ENCODE results near the gene LAD1. TPM values are rescaled to one million over a fixed set of nuclear protein-coding genes. Genes with fewer than 3 reads are reported as not detected.

The LAD1 gene
- total RNA-seq, 1 donor from 2014 or later: 1.9 TPM

DNA sequence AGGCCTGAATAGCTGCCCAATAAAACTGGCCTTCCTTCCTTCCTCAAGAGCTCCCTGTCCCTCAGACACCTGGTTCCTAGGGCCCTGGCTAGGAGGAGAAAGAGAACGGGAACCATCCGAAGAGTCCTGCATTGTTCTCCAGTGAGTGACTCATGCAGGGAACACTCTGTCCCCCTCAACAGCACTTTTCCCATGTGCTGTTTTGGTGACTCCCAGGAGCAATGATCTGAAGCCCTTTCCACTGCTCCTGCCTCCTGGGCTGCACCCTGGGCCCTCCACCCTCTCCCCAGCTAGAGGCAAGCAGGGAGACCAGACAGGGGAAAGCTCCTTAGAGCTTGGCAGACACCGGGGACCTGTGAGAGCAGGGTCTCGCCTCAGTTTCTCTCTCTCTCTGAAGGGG is 40.5 kb downstream of the LAD1 start:
- DNase-seq (no peak), ATAC-seq (ENCODE audit: poor library complexity) (no peak)
- intact Hi-C loops (cut with DNase I): no loop called here

DNA sequence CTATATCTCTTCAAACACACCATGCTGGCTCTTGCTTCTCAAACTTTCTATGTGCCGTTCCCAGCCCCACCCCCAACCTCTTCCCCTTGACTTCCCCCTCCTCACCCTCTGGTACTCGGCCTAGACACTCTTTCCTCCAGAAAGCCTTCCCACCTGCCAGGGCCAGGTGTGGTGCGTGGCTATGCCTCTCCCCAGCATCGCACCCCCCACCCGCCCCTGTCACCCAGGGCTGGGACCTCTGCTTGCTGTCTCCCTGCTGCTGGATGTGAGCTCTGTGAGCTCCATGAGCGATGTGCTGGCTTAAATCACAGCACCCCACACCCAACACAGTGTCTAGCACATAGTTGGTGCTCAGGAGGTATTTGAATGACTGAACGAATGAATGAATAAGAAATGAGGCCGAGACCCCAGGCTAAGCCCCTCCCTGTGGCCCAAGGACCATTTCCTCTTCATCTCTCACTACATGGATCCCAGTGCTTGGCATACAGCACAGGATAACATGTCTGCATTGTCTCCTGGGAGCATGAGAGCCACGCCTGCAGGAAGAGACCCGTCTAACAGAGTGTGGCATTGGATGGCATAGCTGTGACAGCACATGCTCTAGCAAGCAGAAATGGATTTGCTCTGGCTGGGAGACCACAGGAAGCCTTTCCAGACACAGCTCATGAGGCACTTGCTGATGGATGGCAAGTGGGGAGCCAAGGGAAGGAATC is 41.3 kb downstream of the LAD1 start:
- intact Hi-C loops (cut with DNase I): no loop called here
- DNase-seq: no peak
- ATAC-seq (ENCODE audit: poor library complexity): peak; percentile 25

GRCh38 chr1:201357211-201357610 is 41.9 kb downstream of the LAD1 start:
- DNase-seq (peak; percentile 67), ATAC-seq (ENCODE audit: poor library complexity) (peak; percentile 38)
- intact Hi-C loops (cut with DNase I): no loop called here

DNA sequence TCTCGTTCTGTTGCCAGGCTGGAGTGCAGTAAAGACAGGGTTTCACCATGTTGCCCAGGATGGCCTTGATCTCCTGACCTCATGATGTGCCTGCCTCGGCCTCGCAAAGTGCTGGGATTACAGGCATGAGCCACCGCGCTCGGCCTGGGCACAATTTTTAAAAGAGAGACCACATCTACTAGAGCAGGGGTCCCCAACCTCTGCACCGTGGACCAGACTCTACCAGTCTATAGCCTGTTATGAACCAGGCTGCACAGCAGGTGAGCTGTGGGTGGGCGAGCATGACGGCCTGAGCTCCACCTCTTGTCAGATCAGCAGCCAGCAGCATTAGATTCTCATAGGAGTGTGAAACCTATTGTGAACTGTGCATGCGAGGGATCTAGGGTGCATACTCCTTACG is 42.4 kb downstream of the LAD1 start:
- DNase-seq (no peak), ATAC-seq (ENCODE audit: poor library complexity) (peak; percentile 6)
- intact Hi-C loops (cut with DNase I): no loop called here

DNA sequence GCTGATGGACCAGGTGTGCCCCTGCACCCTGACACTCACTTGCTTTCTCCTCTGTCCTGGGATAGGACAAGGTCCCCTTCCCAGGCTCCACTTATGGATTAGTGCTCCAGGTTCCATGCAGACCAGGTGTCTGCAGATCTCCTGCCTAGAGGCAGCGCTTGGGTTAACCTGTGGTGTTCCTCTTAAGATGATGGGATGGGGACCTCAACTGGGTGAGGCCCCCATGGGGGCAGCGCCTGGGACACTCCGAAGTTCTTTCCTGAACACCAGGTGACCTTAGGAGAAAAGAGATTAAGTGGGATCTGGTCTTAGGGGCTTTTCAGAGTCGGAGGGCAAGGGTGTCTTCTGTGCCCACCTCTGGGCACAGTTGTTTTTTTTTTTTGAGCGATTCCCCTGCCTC is 42.9 kb downstream of the LAD1 start:
- ATAC-seq (ENCODE audit: poor library complexity) (peak; percentile 0), DNase-seq (no peak)

GRCh38 chr1:201355471-201355870 is 43.7 kb downstream of the LAD1 start:
- DNase-seq (no peak), ATAC-seq (ENCODE audit: poor library complexity) (no peak)
- intact Hi-C loops (cut with DNase I): no loop called here

More for the DNA sequence above, 42.9 kb downstream of the LAD1 start:
- intact Hi-C loops (cut with DNase I): no loop called here

DNA sequence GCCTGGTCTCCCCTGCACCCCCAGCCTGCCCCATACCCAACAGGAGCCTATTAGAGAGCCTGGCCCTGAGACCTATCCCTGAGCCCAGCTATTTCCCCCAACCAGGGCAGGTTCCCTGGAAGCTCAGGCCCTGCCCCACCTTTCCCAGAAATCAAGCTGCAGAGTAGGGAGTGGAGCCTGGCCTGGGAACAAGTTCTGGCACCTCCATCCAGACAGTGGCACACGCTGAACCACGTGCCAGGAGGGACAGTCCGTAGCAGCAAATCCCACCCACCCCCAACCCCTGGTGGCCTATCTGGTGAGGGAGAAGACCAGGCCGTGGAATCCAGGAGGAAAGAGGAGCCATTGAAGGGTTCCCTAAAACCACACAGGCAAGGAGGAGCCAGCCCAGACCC is 44.2 kb downstream of the LAD1 start:
- DNase-seq (no peak), ATAC-seq (ENCODE audit: poor library complexity) (no peak)
- intact Hi-C loops (cut with DNase I): no loop called here

DNA sequence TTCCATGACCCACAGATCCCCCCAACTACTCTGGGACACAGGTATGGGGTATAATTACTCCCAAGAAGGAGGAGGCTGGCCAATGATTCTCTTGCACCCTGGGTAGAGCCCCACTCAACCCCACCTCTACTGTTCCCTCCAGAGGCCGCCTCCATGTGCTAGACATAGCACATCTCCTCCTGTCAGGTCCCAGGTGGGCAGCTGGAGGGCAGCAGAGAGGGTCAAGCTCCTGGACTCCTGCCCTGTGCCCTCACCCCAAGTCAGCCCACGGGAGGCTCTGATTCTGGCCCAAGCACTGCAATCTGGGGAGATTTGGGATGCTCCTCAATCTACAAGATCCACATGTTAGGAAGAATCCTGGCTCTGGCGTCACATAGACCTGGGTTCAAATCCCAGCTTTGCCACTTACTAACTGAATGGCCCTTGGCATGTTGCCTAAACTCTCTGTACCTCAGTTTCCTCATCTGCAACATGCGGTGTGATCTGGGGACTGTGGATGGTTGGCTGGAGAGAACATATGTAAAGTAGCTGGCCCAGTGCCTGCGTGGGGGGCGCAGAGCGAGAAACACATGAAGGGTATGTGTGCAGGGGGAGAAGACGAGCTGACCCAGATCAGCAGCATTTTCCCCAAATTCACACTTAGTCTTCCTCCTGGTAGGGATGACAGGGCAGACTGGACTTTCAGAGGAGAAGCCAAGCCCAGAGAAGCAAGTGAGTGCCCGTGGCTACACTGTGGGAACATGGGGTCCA is 44.8 kb downstream of the LAD1 start:
- intact Hi-C loops (cut with DNase I): no loop called here
- ATAC-seq (ENCODE audit: poor library complexity): no peak
- no peak for DNase-seq

DNA sequence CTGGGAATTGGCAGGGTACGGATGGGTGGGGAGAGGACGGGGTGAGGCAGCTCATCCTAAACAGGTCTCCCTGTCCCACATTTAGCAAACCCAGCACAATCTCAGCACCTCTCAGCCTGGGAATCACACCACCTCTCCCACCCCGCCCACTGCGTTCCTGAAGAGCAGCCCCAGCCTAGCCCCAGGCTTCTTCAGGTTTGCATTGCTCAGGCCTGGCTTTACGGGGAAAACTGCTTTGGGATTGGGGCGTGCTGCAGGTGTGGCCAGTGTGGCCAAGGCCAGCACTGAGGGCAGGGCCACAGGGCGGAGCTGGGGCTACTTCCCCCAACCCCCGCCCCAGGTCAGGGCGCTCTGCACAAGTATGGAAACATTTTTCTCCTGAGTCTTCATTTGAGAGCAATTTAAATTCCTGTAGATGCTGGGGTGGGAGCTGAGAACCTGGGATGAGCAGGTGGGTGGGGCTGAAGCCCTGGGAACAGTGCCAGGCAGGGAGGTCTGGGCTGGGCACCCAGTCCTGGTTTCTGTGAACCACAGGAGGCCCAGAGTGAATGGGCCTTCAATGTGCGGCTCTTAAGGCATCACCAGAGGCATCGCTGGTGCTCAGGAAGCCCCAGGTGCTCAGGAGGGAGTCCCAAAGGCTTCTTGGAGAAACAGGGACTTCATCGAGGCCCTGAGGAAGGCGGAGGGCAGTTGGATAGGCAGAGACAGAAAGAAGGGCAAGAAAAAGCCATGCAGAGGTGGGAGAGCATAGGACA is 45.8 kb downstream of the LAD1 start:
- DNase-seq (no peak), ATAC-seq (ENCODE audit: poor library complexity) (no peak)
- intact Hi-C loops (cut with DNase I): no loop called here

GRCh38 chr1:201351617-201352016 is 47.5 kb downstream of the LAD1 start:
- intact Hi-C loops (cut with DNase I): no loop called here
- no peak for DNase-seq
- no peak for ATAC-seq (ENCODE audit: poor library complexity)

DNA sequence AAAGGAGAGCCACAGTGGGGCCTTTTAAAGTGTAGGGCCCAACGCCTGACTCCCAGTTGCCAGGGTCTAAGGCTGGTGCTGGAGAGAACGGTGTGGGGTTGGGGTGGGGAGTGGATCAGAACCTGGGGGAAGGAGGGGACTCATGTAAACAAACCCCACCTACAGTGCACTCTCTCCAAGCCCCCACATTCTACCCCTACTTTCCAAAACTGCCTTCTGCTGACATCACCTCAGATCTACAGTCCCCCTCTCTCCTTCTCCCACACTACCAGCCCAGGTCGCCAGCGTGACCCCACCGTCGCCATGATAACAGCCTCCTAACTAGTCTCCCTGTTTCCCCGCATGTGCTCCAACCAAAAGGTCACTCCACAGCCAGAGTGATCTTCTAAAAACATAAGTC is 48.2 kb downstream of the LAD1 start:
- DNase-seq (no peak), ATAC-seq (ENCODE audit: poor library complexity) (no peak)
- intact Hi-C loops (cut with DNase I): no loop called here

DNA sequence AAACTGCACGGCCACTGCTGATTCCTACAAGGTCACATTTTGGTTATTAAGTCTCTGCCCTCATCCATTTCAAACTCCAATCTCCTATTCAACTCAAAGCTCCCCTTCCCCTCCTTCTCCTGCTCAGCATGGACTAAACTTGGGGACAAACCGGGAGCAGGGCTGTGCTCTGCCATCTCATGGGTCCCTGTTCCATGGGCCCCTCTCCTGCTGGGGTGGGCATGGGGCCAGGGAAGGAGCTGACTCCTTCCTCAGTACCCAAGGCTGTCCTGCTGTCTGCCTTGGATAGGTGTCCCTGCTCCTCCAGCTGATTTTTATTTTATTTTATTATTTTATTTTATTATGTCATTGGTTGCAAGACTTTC is 48.8 kb downstream of the LAD1 start:
- DNase-seq (no peak), ATAC-seq (ENCODE audit: poor library complexity) (no peak)
- intact Hi-C loops (cut with DNase I): no loop called here

DNA sequence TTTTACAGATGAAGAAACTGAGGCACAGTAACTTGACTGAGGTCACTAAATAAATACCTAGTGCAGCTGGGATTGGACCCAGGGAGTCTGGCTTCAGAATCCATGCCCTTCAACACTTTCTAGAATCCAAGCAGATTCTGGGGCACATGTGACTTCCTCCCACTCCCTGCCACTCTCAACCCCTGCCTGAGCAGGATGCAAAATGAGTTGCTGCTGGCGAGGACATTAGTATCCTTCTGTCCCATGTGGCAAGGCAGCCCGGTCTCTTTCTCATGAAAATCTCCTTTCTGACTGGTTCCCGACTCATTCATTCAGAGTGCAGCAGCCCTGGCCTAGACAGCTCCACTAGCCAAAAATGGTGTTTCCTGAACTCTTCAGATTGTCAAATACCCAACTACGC is 50.0 kb downstream of the LAD1 start:
- ATAC-seq (ENCODE audit: poor library complexity): no peak
- intact Hi-C loops (cut with DNase I): loop anchor here (2.0 to 5.0 kb wide), 2 partner anchors 60 to 92 kb away; no protein-coding TSS in a partner anchor
- no peak for DNase-seq

DNA sequence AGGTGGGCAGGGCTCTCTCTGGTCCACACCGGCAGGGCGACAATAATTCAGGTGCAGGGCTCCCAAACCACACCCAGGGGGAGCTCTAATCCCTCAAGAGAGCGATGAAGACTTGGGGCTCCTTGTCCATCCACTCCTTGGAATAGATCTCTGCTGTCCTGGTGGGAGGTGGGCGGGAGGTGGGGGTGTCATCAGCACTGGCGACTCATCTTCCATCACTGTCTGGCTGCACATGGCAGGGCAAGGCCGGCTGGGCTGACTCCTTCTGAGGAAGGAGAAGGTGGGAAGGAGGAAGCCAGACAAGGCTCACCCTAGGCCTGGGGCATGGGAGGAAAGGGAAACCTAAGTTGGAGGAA is 50.9 kb downstream of the LAD1 start:
- intact Hi-C loops (cut with DNase I): loop anchor here (2.0 to 5.0 kb wide), 2 partner anchors 61 to 91 kb away; no protein-coding TSS in a partner anchor
- no peak for DNase-seq
- ATAC-seq (ENCODE audit: poor library complexity): peak; percentile 62

DNA sequence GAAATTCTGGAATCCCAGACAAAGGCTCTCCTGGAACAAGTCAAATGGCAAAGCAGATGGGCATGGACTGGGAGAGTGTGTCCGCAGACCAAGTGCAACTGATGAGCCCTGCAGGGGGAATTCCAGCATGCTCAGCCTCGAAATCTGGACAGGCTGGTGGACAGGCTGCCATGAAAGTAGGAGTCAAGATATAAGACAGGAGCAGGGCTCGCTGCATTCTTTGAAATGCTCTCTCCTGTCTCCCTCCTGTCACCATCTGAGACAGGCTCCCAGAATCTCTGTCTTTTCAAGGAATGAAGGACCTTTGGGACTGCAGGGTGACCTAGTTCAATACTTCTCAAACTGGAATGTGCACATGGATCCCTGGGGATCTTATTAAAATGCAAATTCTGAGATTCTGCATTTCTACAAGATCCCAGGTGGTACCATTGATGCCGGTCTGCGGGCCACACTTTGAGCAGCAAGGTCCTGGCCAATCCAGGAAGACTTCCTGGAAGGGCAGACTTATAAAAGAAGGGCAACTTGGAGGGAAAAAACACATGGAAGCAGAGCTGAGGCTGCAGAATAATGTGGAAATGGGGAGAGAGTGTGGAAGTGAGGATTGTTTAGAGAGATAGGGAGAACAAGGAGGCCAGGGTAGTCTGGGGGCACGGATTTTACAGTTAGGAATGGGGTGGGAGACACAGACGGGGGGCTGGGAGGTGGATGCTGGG is 51.5 kb downstream of the LAD1 start:
- no peak for ATAC-seq (ENCODE audit: poor library complexity)
- DNase-seq: no peak
- intact Hi-C loops (cut with DNase I): loop anchor here (2.0 to 5.0 kb wide), 2 partner anchors 61 to 90 kb away; no protein-coding TSS in a partner anchor

GRCh38 chr1:201346987-201347386 is 52.1 kb downstream of the LAD1 start:
- no peak for DNase-seq
- ATAC-seq (ENCODE audit: poor library complexity): no peak
- intact Hi-C loops (cut with DNase I): loop anchor here (5.0 kb wide), 1 partner anchor 90 kb away; no protein-coding TSS in a partner anchor

DNA sequence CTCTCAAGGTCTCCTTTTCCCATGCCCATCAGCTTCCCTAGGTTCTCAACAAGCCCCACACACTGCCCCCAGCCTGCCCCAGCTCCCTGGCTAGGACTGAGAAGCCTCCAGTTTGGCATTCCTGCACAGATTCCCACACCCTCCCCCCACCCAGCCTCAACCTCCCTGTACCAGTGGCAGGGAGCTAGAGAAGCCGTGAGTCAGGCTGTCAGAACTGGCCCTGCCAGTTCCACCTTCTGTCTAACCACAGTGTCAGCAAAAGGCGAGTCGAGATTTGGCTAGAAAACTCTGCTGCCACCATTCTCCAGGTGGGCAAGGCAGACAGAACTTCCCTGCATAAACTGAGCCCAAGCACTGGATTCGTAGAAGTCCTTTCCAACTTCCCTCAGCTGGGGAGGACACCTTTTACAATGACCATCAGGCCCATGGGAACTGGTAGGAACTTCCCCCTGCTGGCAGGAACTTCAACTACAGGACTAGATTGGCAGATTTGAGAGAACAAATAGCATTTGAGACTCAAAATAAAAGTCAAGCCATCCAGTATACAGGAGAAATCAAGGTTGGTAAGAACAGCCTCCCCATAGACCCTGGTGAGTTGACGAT is 52.7 kb downstream of the LAD1 start:
- peak; percentile 68 for ATAC-seq (ENCODE audit: poor library complexity)
- DNase-seq: peak; percentile 37
- intact Hi-C loops (cut with DNase I): loop anchor here (5.0 kb wide), 1 partner anchor 89 kb away; no protein-coding TSS in a partner anchor

GRCh38 chr1:201345081-201345355 is 54.1 kb downstream of the LAD1 start:
- ATAC-seq (ENCODE audit: poor library complexity) (no peak), DNase-seq (peak; percentile 3)
- intact Hi-C loops (cut with DNase I): loop anchor here (5.0 kb wide), 1 partner anchor 88 kb away; no protein-coding TSS in a partner anchor

Data from Right ventricle myocardium superior (tissue), 1 donor.